BLaER1 (cell line): ENCODE data around the gene SLC22A5.
A peak's percentile ranks its signal among the peaks of the same experiment; 100 is the strongest.
"Not testable (repeated sequence)": the region's sequence is repeated elsewhere in the genome, so short reads cannot be mapped to it uniquely, and the experiment has no call there.

Source experiments
- H3K27ac ChIP-seq: shearing (Covaris generic); formaldehyde crosslinking; 2 replicates; pipeline ENCODE4 v1.8.1; 2022
- H3K27me3 ChIP-seq: shearing (Covaris generic); formaldehyde crosslinking; 2 replicates; pipeline ENCODE4 v1.8.1; 2022
- H3K36me3 ChIP-seq: shearing (Covaris generic); formaldehyde crosslinking; 2 replicates; pipeline ENCODE4 v1.8.1; 2022
- H3K4me1 ChIP-seq: shearing (Covaris generic); formaldehyde crosslinking; 2 replicates; pipeline ENCODE4 v1.8.1; 2022
- H3K4me2 ChIP-seq: shearing (Covaris generic); formaldehyde crosslinking; 2 replicates; pipeline ENCODE4 v1.8.1; 2022
- H3K4me3 ChIP-seq: shearing (Covaris generic); formaldehyde crosslinking; 2 replicates; pipeline ENCODE4 v1.8.1; 2022
- H3K9ac ChIP-seq: shearing (Covaris generic); formaldehyde crosslinking; 2 replicates; pipeline ENCODE4 v1.8.1; 2022
- H3K9me3 ChIP-seq: shearing (Covaris generic); formaldehyde crosslinking; 2 replicates; pipeline ENCODE4 v1.8.1; 2022
- H4K20me1 ChIP-seq: shearing (Covaris generic); formaldehyde crosslinking; 2 replicates; pipeline ENCODE4 v1.8.1; 2022
- Cebpa-rat ChIP-seq: shearing (Covaris generic); IDR thresholded peaks from 2 replicates; pipeline ENCODE4 v1.8.1; 2022

SLC22A5 gene

GRCh38 chr5:132392978-132393825 is 23.7 kb downstream of the SLC22A5 start:
- Histone ChIP-seq H3K9me3 (no peaks in the 10 kb centered on the region), H3K4me2 (peak overlapping the region; percentile 42), H3K36me3 (peaks cover 25% of the 10 kb centered on the region; the same call in 1 of the 2 replicates), H3K9ac (no peak overlapping the region), H3K27me3 (no peaks in the 10 kb centered on the region), H4K20me1 (no peaks in the 10 kb centered on the region), H3K4me1 (peaks cover 76% of the 10 kb centered on the region), H3K4me3 (no peak overlapping the region), H3K27ac (no peak overlapping the region)
- no peak for TF ChIP-seq Cebpa-rat

- H3K4me2 ChIP-seq = peak overlapping the region; percentile 88
Observed at GRCh38 chr5:132394667-132395259, 25.3 kb downstream of the SLC22A5 start.

GRCh38 chr5:132396589-132397031 is 27.1 kb downstream of the SLC22A5 start:
- TF ChIP-seq Cebpa-rat = no peak
- Histone ChIP-seq H3K9me3 (0 out of 2 replicates have a peak, but pooled peaks cover 6% of the 10 kb centered on the region), H3K4me3 (no peak overlapping the region), H3K27me3 (no peaks in the 10 kb centered on the region), H4K20me1 (no peaks in the 10 kb centered on the region), H3K9ac (no peak overlapping the region), H3K4me1 (peaks cover 66% of the 10 kb centered on the region), H3K27ac (peak overlapping the region; percentile 68), H3K36me3 (peaks cover 17% of the 10 kb centered on the region; the same call in 1 of the 2 replicates), H3K4me2 (peak overlapping the region; percentile 88)

More at GRCh38 chr5:132394667-132395259, 25.3 kb downstream of the SLC22A5 start:
- Histone ChIP-seq H3K9me3 (no peaks in the 10 kb centered on the region), H3K27me3 (no peaks in the 10 kb centered on the region), H3K4me3 (no peak overlapping the region), H3K36me3 (peaks cover 18% of the 10 kb centered on the region; the same call in 1 of the 2 replicates), H3K27ac (peak overlapping the region; percentile 68), H3K9ac (no peak overlapping the region), H4K20me1 (no peaks in the 10 kb centered on the region), H3K4me1 (peaks cover 78% of the 10 kb centered on the region)
- no peak for TF ChIP-seq Cebpa-rat

- Histone ChIP-seq H4K20me1 (no peaks in the 10 kb centered on the region), H3K4me3 (no peak overlapping the region), H3K36me3 (peaks cover 16% of the 10 kb centered on the region; the same call in 1 of the 2 replicates), H3K27ac (peak overlapping the region; percentile 68), H3K4me1 (peaks cover 66% of the 10 kb centered on the region), H3K4me2 (peak overlapping the region; percentile 88), H3K27me3 (no peaks in the 10 kb centered on the region), H3K9ac (no peak overlapping the region; the same call in 1 of the 2 replicates), H3K9me3 (0 out of 2 replicates have a peak, but pooled peaks cover 6% of the 10 kb centered on the region)
- no peak for TF ChIP-seq Cebpa-rat
Observed at GRCh38 chr5:132397224-132397623, 27.7 kb downstream of the SLC22A5 start.

GRCh38 chr5:132397936-132398675 is 28.6 kb downstream of the SLC22A5 start:
- not testable (repeated sequence) for H4K20me1 ChIP-seq, H3K27me3 ChIP-seq, H3K36me3 ChIP-seq
- Histone ChIP-seq H3K9ac (peak overlapping the region; percentile 67), H3K4me1 (peaks cover 64% of the 10 kb centered on the region), H3K9me3 (peaks cover 13% of the 10 kb centered on the region), H3K4me2 (peak overlapping the region; percentile 88), H3K4me3 (peak overlapping the region; percentile 35), H3K27ac (peak overlapping the region; percentile 68)

GRCh38 chr5:132404041-132404440 is 34.5 kb downstream of the SLC22A5 start:
- H4K20me1 ChIP-seq, H3K4me2 ChIP-seq, H3K27me3 ChIP-seq, H3K4me3 ChIP-seq, H3K36me3 ChIP-seq, H3K9ac ChIP-seq, H3K27ac ChIP-seq: not testable (repeated sequence)
- Histone ChIP-seq H3K9me3 (peaks cover 19% of the 10 kb centered on the region), H3K4me1 (peaks cover 33% of the 10 kb centered on the region)

GRCh38 chr5:132405646-132406045 is 36.1 kb downstream of the SLC22A5 start:
- Histone ChIP-seq H3K4me2 (no peak overlapping the region), H3K4me3 (no peak overlapping the region), H3K4me1 (peaks cover 39% of the 10 kb centered on the region), H4K20me1 (no peaks in the 10 kb centered on the region), H3K27me3 (no peaks in the 10 kb centered on the region), H3K9me3 (peaks cover 17% of the 10 kb centered on the region), H3K9ac (no peak overlapping the region), H3K27ac (no peak overlapping the region), H3K36me3 (no peaks in the 10 kb centered on the region)
- no peak for TF ChIP-seq Cebpa-rat

GRCh38 chr5:132406144-132406783 is 36.8 kb downstream of the SLC22A5 start:
- Histone ChIP-seq H3K9ac (no peak overlapping the region), H3K36me3 (no peaks in the 10 kb centered on the region), H3K4me2 (no peak overlapping the region; the same call in 1 of the 2 replicates), H4K20me1 (no peaks in the 10 kb centered on the region), H3K27ac (no peak overlapping the region), H3K4me3 (no peak overlapping the region), H3K27me3 (no peaks in the 10 kb centered on the region), H3K9me3 (peaks cover 13% of the 10 kb centered on the region), H3K4me1 (peaks cover 40% of the 10 kb centered on the region)
- TF ChIP-seq Cebpa-rat = no peak

GRCh38 chr5:132407970-132408369 is 38.5 kb downstream of the SLC22A5 start:
- Histone ChIP-seq H3K4me2 (peak overlapping the region; percentile 96; the same call in 1 of the 2 replicates), H3K27ac (no peak overlapping the region), H3K4me3 (no peak overlapping the region), H4K20me1 (no peaks in the 10 kb centered on the region), H3K36me3 (no peaks in the 10 kb centered on the region), H3K9ac (no peak overlapping the region), H3K9me3 (peaks cover 8% of the 10 kb centered on the region), H3K27me3 (no peaks in the 10 kb centered on the region), H3K4me1 (peaks cover 57% of the 10 kb centered on the region)
- no peak for TF ChIP-seq Cebpa-rat
